Uterus (tissue), 2 donors: ENCODE data around the gene TBC1D22B.

Source experiments
- POLR2A ChIP-seq, 2 donors: fragments of 450-650 bp; IDR thresholded peaks; one replicate each; pipeline ENCODE4 v1.6.1; 2016; ENCODE audit warnings: antibody characterized with exemption in 2 of 2, mild to moderate bottlenecking in 1 of 2, moderate library complexity in 1 of 2
- TF ChIP-seq, protein P1 (sequence below), 4 experiments: fragments of 200-600 bp in 2 of 4; fragments of 450-650 bp in 2 of 4; sonication (generic) in 2 of 4; IDR thresholded peaks; one replicate each; pipeline ENCODE4 v1.5.1; 2016 to 2019; ENCODE audit warnings: antibody characterized with exemption in 4 of 4, mild to moderate bottlenecking in 2 of 4, moderate library complexity in 1 of 4

DNA sequence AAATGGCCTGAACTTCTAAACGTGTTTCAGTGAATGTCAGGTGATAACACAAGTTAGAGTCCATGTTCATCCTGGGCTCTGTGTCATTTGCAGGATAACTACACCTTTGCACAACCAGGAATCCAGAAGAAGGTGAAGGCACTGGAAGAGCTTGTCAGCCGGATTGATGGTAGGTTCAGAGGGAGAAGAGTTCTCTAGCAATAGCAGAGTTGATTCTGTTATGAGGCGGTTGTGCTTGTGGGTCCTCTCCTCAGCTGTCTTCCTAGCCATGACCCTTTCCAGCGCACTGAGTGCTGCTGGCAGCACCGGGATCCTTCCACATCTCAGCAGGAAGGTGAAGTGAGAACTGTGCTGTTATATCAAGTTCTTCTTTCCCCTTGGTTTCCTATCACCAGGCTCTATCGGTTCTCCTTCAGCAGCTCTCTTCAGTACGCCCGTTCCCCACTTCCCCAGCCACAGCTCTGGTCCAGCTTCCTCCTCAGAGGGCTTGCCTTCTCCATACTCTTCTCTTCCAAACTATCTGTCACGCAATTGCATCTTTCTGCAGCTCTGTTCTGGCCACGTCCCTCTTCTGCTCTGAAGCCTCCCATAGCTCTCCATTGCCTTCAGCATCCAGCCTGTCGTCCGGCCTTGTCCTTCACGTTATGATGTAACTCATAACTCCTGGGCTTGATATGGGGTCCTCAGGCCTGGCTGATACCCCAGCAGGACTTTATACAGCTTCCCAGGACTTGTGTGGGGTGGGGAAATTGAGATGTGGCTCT, 56.3 kb downstream of the TBC1D22B start:
- TF ChIP-seq, protein P1, sequence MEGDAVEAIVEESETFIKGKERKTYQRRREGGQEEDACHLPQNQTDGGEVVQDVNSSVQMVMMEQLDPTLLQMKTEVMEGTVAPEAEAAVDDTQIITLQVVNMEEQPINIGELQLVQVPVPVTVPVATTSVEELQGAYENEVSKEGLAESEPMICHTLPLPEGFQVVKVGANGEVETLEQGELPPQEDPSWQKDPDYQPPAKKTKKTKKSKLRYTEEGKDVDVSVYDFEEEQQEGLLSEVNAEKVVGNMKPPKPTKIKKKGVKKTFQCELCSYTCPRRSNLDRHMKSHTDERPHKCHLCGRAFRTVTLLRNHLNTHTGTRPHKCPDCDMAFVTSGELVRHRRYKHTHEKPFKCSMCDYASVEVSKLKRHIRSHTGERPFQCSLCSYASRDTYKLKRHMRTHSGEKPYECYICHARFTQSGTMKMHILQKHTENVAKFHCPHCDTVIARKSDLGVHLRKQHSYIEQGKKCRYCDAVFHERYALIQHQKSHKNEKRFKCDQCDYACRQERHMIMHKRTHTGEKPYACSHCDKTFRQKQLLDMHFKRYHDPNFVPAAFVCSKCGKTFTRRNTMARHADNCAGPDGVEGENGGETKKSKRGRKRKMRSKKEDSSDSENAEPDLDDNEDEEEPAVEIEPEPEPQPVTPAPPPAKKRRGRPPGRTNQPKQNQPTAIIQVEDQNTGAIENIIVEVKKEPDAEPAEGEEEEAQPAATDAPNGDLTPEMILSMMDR (IDR thresholded peaks at IDR 0.05) = no peak
- no peak for TF ChIP-seq POLR2A (IDR thresholded peaks at IDR 0.05)
